ENCODE results near the gene CFB. TPM values are rescaled to one million over a fixed set of nuclear protein-coding genes. Genes with fewer than 3 reads are reported as not detected.

The CFB gene
- total RNA-seq, 3 donors from 2014 or later = 34.5 to 178 (median 40.4) TPM

GRCh38 chr6:31963921-31964320, 18.0 kb downstream of the CFB start:
- Histone ChIP-seq H3K4me1 (ENCODE audit: low read depth) (peaks cover 4% of the 10 kb centered on the region), H3K36me3 (ENCODE audit: low read depth) (peaks cover 9% of the 10 kb centered on the region), H3K9me3 (no peaks in the 10 kb centered on the region), H3K4me3 (no peak overlapping the region)
- ATAC-seq = no peak
- TF ChIP-seq CTCF (IDR thresholded peaks at IDR 0.05) = no peak
- DNase-seq = peak in 1 of 3 donors; percentile 29
- intact Hi-C loops (cut with DNase I, micrococcal nuclease) = no loop called here

GRCh38 chr6:31965700-31966099, 19.8 kb downstream of the CFB start:
- intact Hi-C loops (cut with DNase I, micrococcal nuclease) = no loop called here
- Histone ChIP-seq H3K36me3 (ENCODE audit: low read depth) (peaks cover 9% of the 10 kb centered on the region), H3K9me3 (no peaks in the 10 kb centered on the region), H3K4me1 (ENCODE audit: low read depth) (peaks cover under 1% of the 10 kb centered on the region), H3K4me3 (no peak overlapping the region)
- no peak for TF ChIP-seq CTCF (IDR thresholded peaks at IDR 0.05)
- ATAC-seq (no peak), DNase-seq (no peak)

GRCh38 chr6:31966506-31966905, 20.6 kb downstream of the CFB start:
- Histone ChIP-seq H3K4me1 (ENCODE audit: low read depth) (peaks cover 9% of the 10 kb centered on the region), H3K9me3 (no peaks in the 10 kb centered on the region), H3K36me3 (ENCODE audit: low read depth) (peaks cover 9% of the 10 kb centered on the region), H3K4me3 (no peak overlapping the region)
- no peak for TF ChIP-seq CTCF (IDR thresholded peaks at IDR 0.05)
- intact Hi-C loops (cut with DNase I, micrococcal nuclease) = no loop called here
- ATAC-seq = no peak
- no peak for DNase-seq

- no peak for TF ChIP-seq CTCF (IDR thresholded peaks at IDR 0.05)
These were observed 21.4 kb downstream of the CFB start for GRCh38 chr6:31966997-31967925.

GRCh38 chr6:31967926-31968320, 22.0 kb downstream of the CFB start:
- ATAC-seq = no peak
- H3K4me1 ChIP-seq (ENCODE audit: low read depth) = peaks cover 13% of the 10 kb centered on the region
- no peaks in the 10 kb centered on the region for H3K9me3 ChIP-seq
- TF ChIP-seq CTCF (IDR thresholded peaks at IDR 0.05) = no peak
- peaks cover 9% of the 10 kb centered on the region for H3K36me3 ChIP-seq (ENCODE audit: low read depth)
- intact Hi-C loops (cut with DNase I, micrococcal nuclease) = no loop called here
- DNase-seq = no peak
- H3K4me3 ChIP-seq = no peak overlapping the region

More at GRCh38 chr6:31966997-31967925, 21.4 kb downstream of the CFB start:
- peaks cover 9% of the 10 kb centered on the region for H3K4me1 ChIP-seq (ENCODE audit: low read depth)
- intact Hi-C loops (cut with DNase I, micrococcal nuclease) = no loop called here
- DNase-seq (no peak), ATAC-seq (no peak)
- H3K9me3 ChIP-seq = no peaks in the 10 kb centered on the region
- no peak overlapping the region for H3K4me3 ChIP-seq
- H3K36me3 ChIP-seq (ENCODE audit: low read depth) = peaks cover 9% of the 10 kb centered on the region
